ENCODE results near the gene CATSPER3.

DNA sequence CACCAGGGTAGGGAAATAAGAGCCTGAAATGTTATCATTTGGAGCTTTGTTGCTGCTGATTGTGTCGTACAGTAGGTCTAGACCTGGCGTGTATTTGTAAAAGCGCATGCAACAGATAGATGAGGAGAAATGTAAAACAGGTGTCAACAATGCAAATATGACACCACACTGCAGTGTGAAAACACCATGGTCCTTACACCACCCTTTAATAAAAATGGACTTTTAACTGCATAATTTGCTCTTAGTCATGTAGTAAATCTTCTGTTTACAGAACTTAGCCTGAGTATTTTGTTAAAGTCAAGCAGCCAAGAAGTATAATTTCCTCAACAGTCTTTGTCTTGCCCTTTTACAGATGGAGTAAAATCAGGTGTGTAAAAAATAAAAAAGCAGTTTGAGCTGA, 48.8 kb upstream of the CATSPER3 start:
- TF ChIP-seq RCOR1 (IDR thresholded peaks at IDR 0.05; ENCODE audit: low read depth, low read length) (no peak), POLR2A (IDR thresholded peaks at IDR 0.05; ENCODE audit: low read length) (no peak), RFX5 (IDR thresholded peaks at IDR 0.05) (no peak), SREBF2 (IDR thresholded peaks at IDR 0.05) (no peak), EP300 (IDR thresholded peaks at IDR 0.05) (no peak), MAZ (IDR thresholded peaks at IDR 0.05; ENCODE audit: borderline replicate concordance, low read depth, low read length) (no peak)
- TF ChIP-seq, protein P1, sequence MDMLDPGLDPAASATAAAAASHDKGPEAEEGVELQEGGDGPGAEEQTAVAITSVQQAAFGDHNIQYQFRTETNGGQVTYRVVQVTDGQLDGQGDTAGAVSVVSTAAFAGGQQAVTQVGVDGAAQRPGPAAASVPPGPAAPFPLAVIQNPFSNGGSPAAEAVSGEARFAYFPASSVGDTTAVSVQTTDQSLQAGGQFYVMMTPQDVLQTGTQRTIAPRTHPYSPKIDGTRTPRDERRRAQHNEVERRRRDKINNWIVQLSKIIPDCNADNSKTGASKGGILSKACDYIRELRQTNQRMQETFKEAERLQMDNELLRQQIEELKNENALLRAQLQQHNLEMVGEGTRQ (IDR thresholded peaks at IDR 0.05) = no peak
- TF ChIP-seq, protein P2, sequence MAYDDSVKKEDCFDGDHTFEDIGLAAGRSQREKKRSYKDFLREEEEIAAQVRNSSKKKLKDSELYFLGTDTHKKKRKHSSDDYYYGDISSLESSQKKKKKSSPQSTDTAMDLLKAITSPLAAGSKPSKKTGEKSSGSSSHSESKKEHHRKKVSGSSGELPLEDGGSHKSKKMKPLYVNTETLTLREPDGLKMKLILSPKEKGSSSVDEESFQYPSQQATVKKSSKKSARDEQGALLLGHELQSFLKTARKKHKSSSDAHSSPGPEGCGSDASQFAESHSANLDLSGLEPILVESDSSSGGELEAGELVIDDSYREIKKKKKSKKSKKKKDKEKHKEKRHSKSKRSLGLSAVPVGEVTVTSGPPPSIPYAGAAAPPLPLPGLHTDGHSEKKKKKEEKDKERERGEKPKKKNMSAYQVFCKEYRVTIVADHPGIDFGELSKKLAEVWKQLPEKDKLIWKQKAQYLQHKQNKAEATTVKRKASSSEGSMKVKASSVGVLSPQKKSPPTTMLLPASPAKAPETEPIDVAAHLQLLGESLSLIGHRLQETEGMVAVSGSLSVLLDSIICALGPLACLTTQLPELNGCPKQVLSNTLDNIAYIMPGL (CRISPR knock-in tag; IDR thresholded peaks at IDR 0.05; ENCODE audit: borderline replicate concordance) = no peak
- TF ChIP-seq, protein P3, sequence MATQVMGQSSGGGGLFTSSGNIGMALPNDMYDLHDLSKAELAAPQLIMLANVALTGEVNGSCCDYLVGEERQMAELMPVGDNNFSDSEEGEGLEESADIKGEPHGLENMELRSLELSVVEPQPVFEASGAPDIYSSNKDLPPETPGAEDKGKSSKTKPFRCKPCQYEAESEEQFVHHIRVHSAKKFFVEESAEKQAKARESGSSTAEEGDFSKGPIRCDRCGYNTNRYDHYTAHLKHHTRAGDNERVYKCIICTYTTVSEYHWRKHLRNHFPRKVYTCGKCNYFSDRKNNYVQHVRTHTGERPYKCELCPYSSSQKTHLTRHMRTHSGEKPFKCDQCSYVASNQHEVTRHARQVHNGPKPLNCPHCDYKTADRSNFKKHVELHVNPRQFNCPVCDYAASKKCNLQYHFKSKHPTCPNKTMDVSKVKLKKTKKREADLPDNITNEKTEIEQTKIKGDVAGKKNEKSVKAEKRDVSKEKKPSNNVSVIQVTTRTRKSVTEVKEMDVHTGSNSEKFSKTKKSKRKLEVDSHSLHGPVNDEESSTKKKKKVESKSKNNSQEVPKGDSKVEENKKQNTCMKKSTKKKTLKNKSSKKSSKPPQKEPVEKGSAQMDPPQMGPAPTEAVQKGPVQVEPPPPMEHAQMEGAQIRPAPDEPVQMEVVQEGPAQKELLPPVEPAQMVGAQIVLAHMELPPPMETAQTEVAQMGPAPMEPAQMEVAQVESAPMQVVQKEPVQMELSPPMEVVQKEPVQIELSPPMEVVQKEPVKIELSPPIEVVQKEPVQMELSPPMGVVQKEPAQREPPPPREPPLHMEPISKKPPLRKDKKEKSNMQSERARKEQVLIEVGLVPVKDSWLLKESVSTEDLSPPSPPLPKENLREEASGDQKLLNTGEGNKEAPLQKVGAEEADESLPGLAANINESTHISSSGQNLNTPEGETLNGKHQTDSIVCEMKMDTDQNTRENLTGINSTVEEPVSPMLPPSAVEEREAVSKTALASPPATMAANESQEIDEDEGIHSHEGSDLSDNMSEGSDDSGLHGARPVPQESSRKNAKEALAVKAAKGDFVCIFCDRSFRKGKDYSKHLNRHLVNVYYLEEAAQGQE (IDR thresholded peaks at IDR 0.05) = no peak
- TF ChIP-seq, protein P4, sequence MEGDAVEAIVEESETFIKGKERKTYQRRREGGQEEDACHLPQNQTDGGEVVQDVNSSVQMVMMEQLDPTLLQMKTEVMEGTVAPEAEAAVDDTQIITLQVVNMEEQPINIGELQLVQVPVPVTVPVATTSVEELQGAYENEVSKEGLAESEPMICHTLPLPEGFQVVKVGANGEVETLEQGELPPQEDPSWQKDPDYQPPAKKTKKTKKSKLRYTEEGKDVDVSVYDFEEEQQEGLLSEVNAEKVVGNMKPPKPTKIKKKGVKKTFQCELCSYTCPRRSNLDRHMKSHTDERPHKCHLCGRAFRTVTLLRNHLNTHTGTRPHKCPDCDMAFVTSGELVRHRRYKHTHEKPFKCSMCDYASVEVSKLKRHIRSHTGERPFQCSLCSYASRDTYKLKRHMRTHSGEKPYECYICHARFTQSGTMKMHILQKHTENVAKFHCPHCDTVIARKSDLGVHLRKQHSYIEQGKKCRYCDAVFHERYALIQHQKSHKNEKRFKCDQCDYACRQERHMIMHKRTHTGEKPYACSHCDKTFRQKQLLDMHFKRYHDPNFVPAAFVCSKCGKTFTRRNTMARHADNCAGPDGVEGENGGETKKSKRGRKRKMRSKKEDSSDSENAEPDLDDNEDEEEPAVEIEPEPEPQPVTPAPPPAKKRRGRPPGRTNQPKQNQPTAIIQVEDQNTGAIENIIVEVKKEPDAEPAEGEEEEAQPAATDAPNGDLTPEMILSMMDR (IDR thresholded peaks at IDR 0.05) = no peak
